PC-3 (cell line): ENCODE data around the gene IRF9.

Experiments used
- CTCF ChIP-seq: fragments of 300-600 bp; sonication (generic); conservative IDR thresholded peaks from 2 replicates; pipeline ENCODE4 v1.5.1; 2017; ENCODE audit warnings: antibody characterized with exemption, low read depth, mild to moderate bottlenecking, low read length
- EZH2 ChIP-seq: fragments of 300-600 bp; sonication (generic); IDR thresholded peaks from one replicate; pipeline ENCODE4 v1.6.1; 2017; ENCODE audit warnings: antibody characterized with exemption, mild to moderate bottlenecking, low read length; ENCODE audit not compliant: unreplicated experiment

- TF ChIP-seq CTCF (no peak), EZH2 (no peak)
These were observed 13.9 kb upstream of the IRF9 start, which contains the start of gene RNF31 for GRCh38 chr14:24146978-24147760.
